Neuronal stem cell (in vitro differentiated cells): ENCODE measurements around the gene ZNF609.

Experiments used
- DNase-seq: peaks from one replicate; pipeline ENCODE4 v3.0.0-alpha.2; 2013; ENCODE audit warnings: low spot score
- H2AFZ ChIP-seq: one replicate; pipeline ENCODE4 v1.6.1; 2013; ENCODE audit warnings: mild to moderate bottlenecking, low read length, inconsistent platforms
- H2AK5ac ChIP-seq: 2 replicates; pipeline ENCODE4 v1.6.1; 2013; ENCODE audit warnings: low read depth, mild to moderate bottlenecking, inconsistent platforms, low read length, moderate library complexity, mixed read lengths
- H2BK120ac ChIP-seq: 2 replicates; pipeline ENCODE4 v1.6.1; 2013; ENCODE audit warnings: low read depth, mild to moderate bottlenecking, inconsistent platforms, low read length, moderate library complexity, mixed read lengths
- H2BK12ac ChIP-seq: one replicate; pipeline ENCODE4 v1.6.1; 2013; ENCODE audit warnings: low read length, inconsistent platforms
- H2BK15ac ChIP-seq: 2 replicates; pipeline ENCODE4 v1.6.1; 2013; ENCODE audit warnings: mild to moderate bottlenecking, low read length, inconsistent platforms, mixed read lengths
- H2BK5ac ChIP-seq: one replicate; pipeline ENCODE4 v1.6.1; 2013; ENCODE audit warnings: inconsistent platforms, mild to moderate bottlenecking, low read length, moderate library complexity
- H3K14ac ChIP-seq: one replicate; pipeline ENCODE4 v1.6.1; 2013; ENCODE audit warnings: low read length, inconsistent platforms
- H3K18ac ChIP-seq: 2 replicates; pipeline ENCODE4 v1.6.1; 2013; ENCODE audit warnings: low read length, inconsistent platforms
- H3K23ac ChIP-seq: 2 replicates; pipeline ENCODE4 v1.6.1; 2013; ENCODE audit warnings: low read depth, mild to moderate bottlenecking, mixed read lengths, low read length, inconsistent platforms; ENCODE audit not compliant: poor library complexity
- H3K27ac ChIP-seq: replicated peaks from 3 replicates; pipeline ENCODE4 v1.5.1; 2013; ENCODE audit warnings: low read length, inconsistent platforms
- H3K27me3 ChIP-seq, 3 experiments: 2 replicates each; pipeline ENCODE4 v1.6.1; 2013; ENCODE audit warnings: low read length in 3 of 3, mild to moderate bottlenecking in 2 of 3, inconsistent platforms in 1 of 3, low read depth in 1 of 3, mixed read lengths in 1 of 3, moderate library complexity in 1 of 3; ENCODE audit not compliant: control insufficient read depth in 3 of 3, insufficient read depth in 3 of 3
- H3K36me3 ChIP-seq, 2 donors: replicated peaks in 1 of 2; 2 replicates each; pipeline ENCODE4 v1.6.1; 2013; ENCODE audit warnings: low read length in 2 of 2; ENCODE audit not compliant: control insufficient read depth in 2 of 2, insufficient read depth in 2 of 2
- H3K4ac ChIP-seq: 2 replicates; pipeline ENCODE4 v1.6.1; 2013; ENCODE audit warnings: inconsistent platforms, mild to moderate bottlenecking, low read length, moderate library complexity
- H3K4me1 ChIP-seq, 2 donors: 1 replicate in 1 of 2; 2 replicates in 1 of 2; pipeline ENCODE4 v1.6.1; 2013; ENCODE audit warnings: low read length in 2 of 2, low read depth in 1 of 2; ENCODE audit not compliant: control insufficient read depth in 2 of 2, insufficient read depth in 1 of 2
- H3K4me2 ChIP-seq: one replicate; pipeline ENCODE4 v1.6.1; 2013; ENCODE audit warnings: mild to moderate bottlenecking, low read length, inconsistent platforms; ENCODE audit not compliant: insufficient read depth, poor library complexity, severe bottlenecking
- H3K4me3 ChIP-seq, 2 donors: 2 replicates each; pipeline ENCODE4 v1.5.1; 2013; ENCODE audit warnings: low read length in 2 of 2, mild to moderate bottlenecking in 2 of 2, inconsistent platforms in 1 of 2, moderate library complexity in 1 of 2
- H3K79me1 ChIP-seq: one replicate; pipeline ENCODE4 v1.6.1; 2013; ENCODE audit warnings: low read depth, mild to moderate bottlenecking, inconsistent platforms, low read length, moderate library complexity
- H3K9ac ChIP-seq: one replicate; pipeline ENCODE4 v1.6.1; 2013; ENCODE audit warnings: mild to moderate bottlenecking, low read depth, low read length, inconsistent platforms; ENCODE audit not compliant: poor library complexity
- H3K9me3 ChIP-seq, 2 donors: replicated peaks in 1 of 2; 2 replicates each; pipeline versions ENCODE3 to v1.6.1; 2013; ENCODE audit warnings: low read length in 2 of 2, mild to moderate bottlenecking in 2 of 2, inconsistent platforms in 1 of 2, low read depth in 1 of 2, mixed read lengths in 1 of 2, moderate library complexity in 1 of 2; ENCODE audit not compliant: control insufficient read depth in 2 of 2, insufficient read depth in 1 of 2
- H4K8ac ChIP-seq: one replicate; pipeline ENCODE4 v1.6.1; 2013; ENCODE audit warnings: low read depth, mild to moderate bottlenecking, inconsistent platforms, low read length, moderate library complexity
- H4K91ac ChIP-seq: one replicate; pipeline ENCODE4 v1.6.1; 2013; ENCODE audit warnings: low read length, low read depth, mild to moderate bottlenecking, inconsistent platforms; ENCODE audit not compliant: poor library complexity
- WGBS, 2 donors: extraction: QIAGEN DNeasy Blood & Tissue Kit; methylation state at CpG; one replicate each; pipeline ENCODE4 v1.1.7; 2013; ENCODE audit warnings: missing lambda C conversion rate in 2 of 2, mixed read lengths in 1 of 2; ENCODE audit not compliant: insufficient read length in 2 of 2, insufficient replicate concordance in 1 of 2; ENCODE audit errors: extremely low coverage in 2 of 2; 5-methylcytosine and 5-hydroxymethylcytosine counted together

ZNF609 gene

DNA sequence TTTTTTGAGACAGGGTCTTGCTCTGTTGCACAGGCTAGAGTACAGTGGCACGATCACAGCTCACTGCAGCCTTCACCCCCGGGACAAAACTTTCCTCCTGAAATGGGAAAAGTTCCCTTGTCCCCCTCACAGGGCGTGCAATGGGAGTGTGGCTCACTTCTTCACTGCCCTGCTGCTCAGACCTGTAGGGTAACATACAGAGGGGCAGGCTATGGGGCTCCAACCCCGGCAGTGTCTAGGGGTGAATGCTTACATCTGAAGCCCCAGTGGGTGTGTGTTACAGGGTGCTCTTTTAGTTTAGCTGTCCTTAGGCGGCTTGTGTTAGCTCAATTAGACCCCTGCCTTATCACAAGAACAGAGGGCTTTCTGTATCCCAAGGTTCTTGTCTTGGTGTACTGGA is 157.8 kb downstream of the ZNF609 start:
- H3K36me3 ChIP-seq: peaks cover 4 to 12% of the 10 kb centered on the region in 2 donors
- H3K79me1 ChIP-seq: peaks cover 16% of the 10 kb centered on the region
- H3K18ac ChIP-seq: peak overlapping the region; percentile 71
- peaks cover 0 to 2% of the 10 kb centered on the region in 2 donors for H3K4me1 ChIP-seq
- DNase-seq: no peak
- no peak overlapping the region for H3K23ac ChIP-seq
- no peak overlapping the region for H3K4me3 ChIP-seq
- no peak overlapping the region for H3K4me2 ChIP-seq
- no peak overlapping the region for H2BK5ac ChIP-seq
- H2BK15ac ChIP-seq: no peak overlapping the region
- no peak overlapping the region for H3K27ac ChIP-seq
- peaks cover 0 to 2% of the 10 kb centered on the region in 2 donors for H3K9me3 ChIP-seq
- no peaks in the 10 kb centered on the region for H3K27me3 ChIP-seq
- no peak overlapping the region for H3K9ac ChIP-seq
- peak overlapping the region; percentile 47 for H3K14ac ChIP-seq
- H2AK5ac ChIP-seq: no peak overlapping the region
- WGBS, 2 donors: no CpG with 5 or more reads among the region's 5 CpGs
- no peak overlapping the region for H4K91ac ChIP-seq
- no peak overlapping the region for H4K8ac ChIP-seq
- H3K4ac ChIP-seq: no peak overlapping the region
- H2BK120ac ChIP-seq: no peak overlapping the region
- no peak overlapping the region for H2AFZ ChIP-seq
- no peak overlapping the region for H2BK12ac ChIP-seq

- peak overlapping the region; percentile 78 for H3K14ac ChIP-seq
- H3K9me3 ChIP-seq: no peaks in the 10 kb centered on the region
- peaks cover 0 to 2% of the 10 kb centered on the region in 2 donors for H3K4me1 ChIP-seq
These were observed 158.2 kb downstream of the ZNF609 start for GRCh38 chr15:64618540-64618939.

DNA sequence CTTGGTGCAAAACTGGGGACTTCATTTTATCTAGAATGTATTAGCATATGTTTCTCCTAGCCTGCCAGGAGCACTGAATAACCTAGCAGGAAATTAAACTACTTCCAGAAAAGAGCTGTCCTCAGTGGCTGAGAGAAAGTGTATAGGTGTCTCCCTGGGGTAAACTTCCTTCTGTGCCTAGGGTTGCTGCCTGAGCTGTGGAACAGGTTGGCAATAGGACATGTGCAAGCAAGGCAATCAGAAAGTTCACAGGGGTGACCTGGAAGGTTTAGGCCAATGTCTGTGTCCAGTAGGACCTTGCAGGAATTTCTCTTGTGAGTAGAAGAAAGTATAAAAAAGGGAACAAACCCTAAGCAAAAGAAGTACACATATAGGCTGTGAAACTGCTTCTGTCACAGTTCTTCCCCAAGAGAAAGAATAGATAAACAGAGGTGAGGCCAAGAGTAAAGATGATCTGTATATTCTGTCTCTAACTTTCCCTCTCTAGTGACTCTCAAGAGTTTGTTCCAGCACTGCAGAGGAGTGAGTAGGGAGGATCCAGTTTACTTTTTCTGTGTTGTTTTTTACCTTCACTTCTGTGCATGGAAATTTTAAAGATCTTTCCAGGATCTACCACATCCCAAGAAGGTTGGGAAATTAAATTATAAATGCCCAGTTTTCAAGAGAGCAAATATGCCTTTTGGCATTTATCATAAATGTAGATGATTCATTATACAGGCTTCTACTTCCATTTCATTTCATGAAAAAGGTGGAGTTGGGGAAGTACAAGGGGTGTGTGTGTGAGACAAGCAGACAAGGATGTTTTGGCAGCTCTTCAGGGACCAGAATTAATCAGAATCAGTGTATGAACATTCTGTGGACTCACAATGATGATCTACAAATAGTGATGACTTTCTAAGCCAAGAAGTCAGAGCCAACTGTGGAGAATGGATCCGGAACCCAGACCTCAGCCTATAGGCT is 159.8 kb downstream of the ZNF609 start:
- no peak overlapping the region for H3K23ac ChIP-seq
- no peak overlapping the region for H2AFZ ChIP-seq
- H3K79me1 ChIP-seq: peaks cover 14% of the 10 kb centered on the region
- H2BK12ac ChIP-seq: no peak overlapping the region
- no peaks in the 10 kb centered on the region for H3K9me3 ChIP-seq
- H3K36me3 ChIP-seq: peaks cover 4 to 31% of the 10 kb centered on the region in 2 donors
- H3K4me3 ChIP-seq: no peak overlapping the region
- no peak overlapping the region for H2BK15ac ChIP-seq
- no peak overlapping the region for H3K4me2 ChIP-seq
- no peak overlapping the region for H3K9ac ChIP-seq
- H2BK5ac ChIP-seq: no peak overlapping the region
- no peak overlapping the region for H3K18ac ChIP-seq
- H3K4me1 ChIP-seq: peaks cover 0 to 2% of the 10 kb centered on the region in 2 donors
- H2BK120ac ChIP-seq: no peak overlapping the region
- H2AK5ac ChIP-seq: no peak overlapping the region
- no peaks in the 10 kb centered on the region for H3K27me3 ChIP-seq
- no peak overlapping the region for H3K14ac ChIP-seq
- H4K8ac ChIP-seq: no peak overlapping the region
- no peak overlapping the region for H4K91ac ChIP-seq
- DNase-seq: no peak
- WGBS, 2 donors: no CpG with 5 or more reads among the region's 1 CpG
- H3K27ac ChIP-seq: no peak overlapping the region
- no peak overlapping the region for H3K4ac ChIP-seq

More at GRCh38 chr15:64618540-64618939, 158.2 kb downstream of the ZNF609 start:
- Histone ChIP-seq H3K27ac (no peak overlapping the region), H2BK15ac (peak overlapping the region; percentile 43), H3K4ac (no peak overlapping the region), H2BK5ac (no peak overlapping the region), H2BK120ac (no peak overlapping the region), H3K9ac (no peak overlapping the region), H2AK5ac (no peak overlapping the region), H3K4me3 (no peak overlapping the region), H4K91ac (no peak overlapping the region), H3K36me3 (peaks cover 4 to 16% of the 10 kb centered on the region in 2 donors), H3K4me2 (no peak overlapping the region), H2BK12ac (no peak overlapping the region), H3K27me3 (no peaks in the 10 kb centered on the region), H3K79me1 (peaks cover 16% of the 10 kb centered on the region), H4K8ac (no peak overlapping the region), H3K18ac (peak overlapping the region; percentile 68), H3K23ac (no peak overlapping the region), H2AFZ (no peak overlapping the region)
- no peak for DNase-seq
- no CpG with 5 or more reads among the region's 11 CpGs for WGBS, 2 donors

GRCh38 chr15:64621056-64621455 is 160.7 kb downstream of the ZNF609 start:
- no peak for DNase-seq
- no peak overlapping the region for H3K4ac ChIP-seq

More at GRCh38 chr15:64621056-64621455, 160.7 kb downstream of the ZNF609 start:
- Histone ChIP-seq H2AFZ (no peak overlapping the region), H3K4me1 (peaks cover 0 to 2% of the 10 kb centered on the region in 2 donors), H3K9ac (no peak overlapping the region), H2BK15ac (no peak overlapping the region), H4K8ac (no peak overlapping the region), H2BK120ac (no peak overlapping the region), H3K4me3 (no peak overlapping the region), H3K27ac (no peak overlapping the region), H2BK12ac (no peak overlapping the region), H3K9me3 (no peaks in the 10 kb centered on the region), H3K36me3 (peaks cover 4 to 31% of the 10 kb centered on the region in 2 donors), H2AK5ac (no peak overlapping the region), H3K79me1 (peaks cover 14% of the 10 kb centered on the region), H2BK5ac (no peak overlapping the region), H3K23ac (no peak overlapping the region), H4K91ac (no peak overlapping the region), H3K4me2 (no peak overlapping the region), H3K27me3 (no peaks in the 10 kb centered on the region), H3K18ac (no peak overlapping the region), H3K14ac (no peak overlapping the region)
- no CpG with 5 or more reads among the region's 3 CpGs for WGBS, 2 donors
